Prostate gland (tissue), 2 donors: ENCODE measurements around the gene SNRNP40.

Experiments
- CTCF ChIP-seq, 4 experiments: fragments of 200-600 bp in 2 of 4; fragments of 450-650 bp in 2 of 4; sonication (generic) in 2 of 4; IDR thresholded peaks; 1 replicate in 3 of 4; 2 replicates in 1 of 4; pipeline ENCODE4 v1.5.1; 2016 to 2019; ENCODE audit warnings: antibody characterized with exemption in 4 of 4, mild to moderate bottlenecking in 2 of 4, moderate library complexity in 2 of 4
- POLR2A ChIP-seq: fragments of 450-650 bp; IDR thresholded peaks from one replicate; pipeline ENCODE4 v1.6.1; 2016; ENCODE audit warnings: antibody characterized with exemption, mild to moderate bottlenecking
- POLR2AphosphoS5 ChIP-seq: sonication (generic); formaldehyde crosslinking; IDR thresholded peaks from one replicate; pipeline ENCODE4 v1.6.1; 2017; ENCODE audit warnings: antibody characterized with exemption

- TF ChIP-seq POLR2A (no peak), CTCF (IDR thresholded peaks at IDR 0.05) (no peak), POLR2AphosphoS5 (no peak)
Observed at GRCh38 chr1:31234870-31235269, 61.7 kb downstream of the SNRNP40 start.
